ENCODE results near the gene SDK1. TPM values are rescaled to one million over a fixed set of nuclear protein-coding genes. Genes with fewer than 3 reads are reported as not detected.

The SDK1 gene
- under 1 TPM; 0.10 to 0.17 TPM for total RNA-seq

GRCh38 chr7:3300651-3301448 lies at the start of gene SDK1:
Gene SDK1 (plus strand): TSS chr7:3301252. CDS start chr7:3301587, 335 bp downstream.
- Mint-ChIP-seq H3K4me1 (peaks cover 10% of the 10 kb centered on the region), H3K9me3 (no peaks in the 10 kb centered on the region), H3K27ac (no peak within 1 kb of the TSS), H3K27me3 (peaks cover 36% of the 10 kb centered on the region), H3K4me3 (peak within 1 kb of the TSS; percentile 68), H3K36me3 (ENCODE audit: low read depth) (no peaks in the 10 kb centered on the region)
- CTCF ChIA-PET: interaction anchor here (0.6 to 1.8 kb wide), 8 partner anchors 11 to 534 kb away, joined by 3 to 6 read pairs (median 3); no protein-coding TSS in a partner anchor
- peak; percentile 90 for DNase-seq
- POLR2A ChIA-PET: interaction anchor here (0.6 kb wide), 1 partner anchor 1475 kb away, joined by 4 read pairs; no protein-coding TSS in a partner anchor

- Mint-ChIP-seq H3K36me3 (ENCODE audit: low read depth) (no peaks in the 10 kb centered on the region), H3K27me3 (peaks cover 13% of the 10 kb centered on the region), H3K9me3 (no peaks in the 10 kb centered on the region), H3K4me1 (peaks cover 3% of the 10 kb centered on the region), H3K27ac (no peak overlapping the region), H3K4me3 (no peak overlapping the region)
- POLR2A ChIA-PET: no interaction called here
- CTCF ChIA-PET: no interaction called here
- DNase-seq: no peak
These were observed 46.3 kb upstream of the SDK1 start for GRCh38 chr7:3254718-3255117.

GRCh38 chr7:3259711-3260400 lies 41.2 kb upstream of the SDK1 start:
- ChIA-PET POLR2A (no interaction called here), CTCF (interaction anchor here (0.8 kb wide), 1 partner anchor 69 kb away, joined by 3 read pairs; no protein-coding TSS in a partner anchor)
- H3K27me3 Mint-ChIP-seq: peaks cover 19% of the 10 kb centered on the region
- no peaks in the 10 kb centered on the region for H3K9me3 Mint-ChIP-seq
- DNase-seq: no peak
- H3K4me3 Mint-ChIP-seq: peak overlapping the region; percentile 37
- H3K4me1 Mint-ChIP-seq: no peaks in the 10 kb centered on the region
- H3K27ac Mint-ChIP-seq: no peak overlapping the region
- no peaks in the 10 kb centered on the region for H3K36me3 Mint-ChIP-seq (ENCODE audit: low read depth)

- H3K9me3 Mint-ChIP-seq: no peaks in the 10 kb centered on the region
- H3K27ac Mint-ChIP-seq: no peak overlapping the region
- H3K27me3 Mint-ChIP-seq: peaks cover 22% of the 10 kb centered on the region
- POLR2A ChIA-PET: no interaction called here
- no peaks in the 10 kb centered on the region for H3K4me1 Mint-ChIP-seq
- H3K4me3 Mint-ChIP-seq: peak overlapping the region; percentile 37
- DNase-seq: no peak
- H3K36me3 Mint-ChIP-seq (ENCODE audit: low read depth): no peaks in the 10 kb centered on the region
- CTCF ChIA-PET: interaction anchor here (0.6 kb wide), 1 partner anchor 1922 kb away, joined by 3 read pairs; no protein-coding TSS in a partner anchor
These were observed 40.7 kb upstream of the SDK1 start for GRCh38 chr7:3260401-3260715.

GRCh38 chr7:3264693-3265339 lies 36.2 kb upstream of the SDK1 start:
- H3K4me1 Mint-ChIP-seq: no peaks in the 10 kb centered on the region
- H3K4me3 Mint-ChIP-seq: no peak overlapping the region
- CTCF ChIA-PET: no interaction called here
- no peak overlapping the region for H3K27ac Mint-ChIP-seq
- no peak for DNase-seq
- POLR2A ChIA-PET: no interaction called here
- H3K9me3 Mint-ChIP-seq: no peaks in the 10 kb centered on the region
- H3K27me3 Mint-ChIP-seq: peaks cover 22% of the 10 kb centered on the region
- H3K36me3 Mint-ChIP-seq (ENCODE audit: low read depth): no peaks in the 10 kb centered on the region

GRCh38 chr7:3265388-3265787 lies 35.7 kb upstream of the SDK1 start:
- H3K36me3 Mint-ChIP-seq (ENCODE audit: low read depth): no peaks in the 10 kb centered on the region
- H3K27ac Mint-ChIP-seq: no peak overlapping the region
- H3K4me1 Mint-ChIP-seq: no peaks in the 10 kb centered on the region
- H3K27me3 Mint-ChIP-seq: peaks cover 19% of the 10 kb centered on the region
- H3K4me3 Mint-ChIP-seq: no peak overlapping the region
- POLR2A ChIA-PET: no interaction called here
- CTCF ChIA-PET: no interaction called here
- DNase-seq: no peak
- no peaks in the 10 kb centered on the region for H3K9me3 Mint-ChIP-seq

- H3K9me3 Mint-ChIP-seq: no peaks in the 10 kb centered on the region
- no peak overlapping the region for H3K27ac Mint-ChIP-seq
- H3K4me1 Mint-ChIP-seq: no peaks in the 10 kb centered on the region
- H3K4me3 Mint-ChIP-seq: no peak overlapping the region
- H3K36me3 Mint-ChIP-seq (ENCODE audit: low read depth): no peaks in the 10 kb centered on the region
- no peak for DNase-seq
- ChIA-PET CTCF (no interaction called here), POLR2A (no interaction called here)
- peaks cover 17% of the 10 kb centered on the region for H3K27me3 Mint-ChIP-seq
These were observed 34.8 kb upstream of the SDK1 start for GRCh38 chr7:3266240-3266639.

- CTCF ChIA-PET: interaction anchor here (0.6 to 1.3 kb wide), 2 partner anchors 14 to 248 kb away, joined by 3 to 5 read pairs; no protein-coding TSS in a partner anchor
- Mint-ChIP-seq H3K4me1 (no peaks in the 10 kb centered on the region), H3K27ac (no peak overlapping the region), H3K27me3 (peaks cover 17% of the 10 kb centered on the region), H3K36me3 (ENCODE audit: low read depth) (no peaks in the 10 kb centered on the region), H3K4me3 (no peak overlapping the region), H3K9me3 (no peaks in the 10 kb centered on the region)
- no peak for DNase-seq
- POLR2A ChIA-PET: no interaction called here
These were observed 32.9 kb upstream of the SDK1 start for GRCh38 chr7:3267966-3268690.

- Mint-ChIP-seq H3K9me3 (no peaks in the 10 kb centered on the region), H3K27ac (no peak overlapping the region), H3K4me3 (no peak overlapping the region), H3K27me3 (peaks cover 2% of the 10 kb centered on the region), H3K36me3 (ENCODE audit: low read depth) (no peaks in the 10 kb centered on the region), H3K4me1 (no peaks in the 10 kb centered on the region)
- CTCF ChIA-PET: no interaction called here
- POLR2A ChIA-PET: no interaction called here
- no peak for DNase-seq
These were observed 30.7 kb upstream of the SDK1 start for GRCh38 chr7:3270362-3270761.

GRCh38 chr7:3271298-3271697 lies 29.8 kb upstream of the SDK1 start:
- no peaks in the 10 kb centered on the region for H3K4me1 Mint-ChIP-seq
- no peak overlapping the region for H3K4me3 Mint-ChIP-seq
- no peak overlapping the region for H3K27ac Mint-ChIP-seq
- H3K9me3 Mint-ChIP-seq: no peaks in the 10 kb centered on the region
- ChIA-PET POLR2A (no interaction called here), CTCF (interaction anchor here (0.6 kb wide), 1 partner anchor 134 kb away, joined by 3 read pairs; no protein-coding TSS in a partner anchor)
- H3K36me3 Mint-ChIP-seq (ENCODE audit: low read depth): no peaks in the 10 kb centered on the region
- no peak for DNase-seq
- H3K27me3 Mint-ChIP-seq: peaks cover 2% of the 10 kb centered on the region

GRCh38 chr7:3272691-3273141 lies 28.3 kb upstream of the SDK1 start:
- CTCF ChIA-PET: no interaction called here

GRCh38 chr7:3274131-3274530 lies 26.9 kb upstream of the SDK1 start:
- H3K36me3 Mint-ChIP-seq (ENCODE audit: low read depth): no peaks in the 10 kb centered on the region
- no peak overlapping the region for H3K27ac Mint-ChIP-seq
- H3K27me3 Mint-ChIP-seq: peaks cover 3% of the 10 kb centered on the region
- no peak for DNase-seq
- H3K9me3 Mint-ChIP-seq: no peaks in the 10 kb centered on the region
- no peaks in the 10 kb centered on the region for H3K4me1 Mint-ChIP-seq
- ChIA-PET CTCF (no interaction called here), POLR2A (no interaction called here)
- no peak overlapping the region for H3K4me3 Mint-ChIP-seq

More at GRCh38 chr7:3272691-3273141, 28.3 kb upstream of the SDK1 start:
- peaks cover under 1% of the 10 kb centered on the region for H3K27me3 Mint-ChIP-seq
- no peaks in the 10 kb centered on the region for H3K4me1 Mint-ChIP-seq
- POLR2A ChIA-PET: no interaction called here
- H3K27ac Mint-ChIP-seq: no peak overlapping the region
- no peaks in the 10 kb centered on the region for H3K36me3 Mint-ChIP-seq (ENCODE audit: low read depth)
- no peak for DNase-seq
- no peak overlapping the region for H3K4me3 Mint-ChIP-seq
- no peaks in the 10 kb centered on the region for H3K9me3 Mint-ChIP-seq

Measured in activated CD4-positive, alpha-beta T cell treated with anti-CD3 and anti-CD28 coated beads, Interleukin-2, amount 10 ng/mL, durations not matched to agents 7 days and 5 days (primary cell).